Measurements from ENCODE around the gene GPR143.

DNA sequence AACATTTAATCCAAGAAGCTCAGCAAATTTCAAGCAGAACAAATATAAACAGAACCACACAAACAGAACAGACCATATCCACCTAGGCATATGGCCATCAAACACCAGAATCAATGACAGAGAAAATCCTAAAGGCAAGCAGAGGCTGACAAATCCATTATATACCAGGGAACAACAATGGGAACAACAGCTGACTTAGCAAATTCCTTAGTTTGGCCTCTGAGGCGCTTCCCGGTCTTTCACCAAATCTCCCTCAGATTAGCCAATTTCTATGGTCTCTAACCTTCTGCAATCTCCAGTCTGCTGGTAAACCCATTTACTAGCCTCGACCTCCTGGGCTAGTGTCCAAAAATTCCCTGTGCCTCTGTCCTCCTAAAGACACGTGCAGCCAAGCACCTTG is 59.2 kb downstream of the GPR143 start:
- TF ChIP-seq, protein P1, sequence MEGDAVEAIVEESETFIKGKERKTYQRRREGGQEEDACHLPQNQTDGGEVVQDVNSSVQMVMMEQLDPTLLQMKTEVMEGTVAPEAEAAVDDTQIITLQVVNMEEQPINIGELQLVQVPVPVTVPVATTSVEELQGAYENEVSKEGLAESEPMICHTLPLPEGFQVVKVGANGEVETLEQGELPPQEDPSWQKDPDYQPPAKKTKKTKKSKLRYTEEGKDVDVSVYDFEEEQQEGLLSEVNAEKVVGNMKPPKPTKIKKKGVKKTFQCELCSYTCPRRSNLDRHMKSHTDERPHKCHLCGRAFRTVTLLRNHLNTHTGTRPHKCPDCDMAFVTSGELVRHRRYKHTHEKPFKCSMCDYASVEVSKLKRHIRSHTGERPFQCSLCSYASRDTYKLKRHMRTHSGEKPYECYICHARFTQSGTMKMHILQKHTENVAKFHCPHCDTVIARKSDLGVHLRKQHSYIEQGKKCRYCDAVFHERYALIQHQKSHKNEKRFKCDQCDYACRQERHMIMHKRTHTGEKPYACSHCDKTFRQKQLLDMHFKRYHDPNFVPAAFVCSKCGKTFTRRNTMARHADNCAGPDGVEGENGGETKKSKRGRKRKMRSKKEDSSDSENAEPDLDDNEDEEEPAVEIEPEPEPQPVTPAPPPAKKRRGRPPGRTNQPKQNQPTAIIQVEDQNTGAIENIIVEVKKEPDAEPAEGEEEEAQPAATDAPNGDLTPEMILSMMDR (IDR thresholded peaks at IDR 0.05), result no peak
- no peak for TF ChIP-seq POLR2A (IDR thresholded peaks at IDR 0.05)

Data from sigmoid colon (tissue), 3 donors.